ENCODE data around the gene ALDH1A3.
A peak's percentile ranks its signal among the peaks of the same experiment; 100 is the strongest.

Gene ALDH1A3

DNA sequence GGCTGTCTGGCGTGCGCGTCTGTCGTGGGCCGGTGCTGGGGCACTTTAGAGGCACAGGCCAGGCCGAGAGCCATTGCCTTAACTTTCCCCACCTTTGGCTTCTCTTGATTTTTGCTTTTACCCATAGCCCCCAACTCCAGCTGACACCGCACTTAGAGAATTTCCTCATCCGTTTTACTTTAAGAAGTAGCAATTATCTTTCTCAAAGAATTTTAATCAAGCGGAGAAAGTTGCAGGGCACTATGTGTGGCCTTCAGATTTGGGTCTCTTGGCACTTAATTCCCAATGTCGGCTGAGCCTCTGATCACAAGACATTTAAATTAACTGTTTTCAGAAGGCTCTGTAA lies 1.2 kb downstream of the ALDH1A3 start:
- WGBS (ENCODE audit: extremely low coverage, insufficient coverage, insufficient read length), result no CpG with 5 or more reads among the region's 10 CpGs
- Histone ChIP-seq H4K12ac (ENCODE audit: low read depth, low read length) (no peak overlapping the region), H3K27ac (ENCODE audit: low read depth, low read length) (no peak overlapping the region), H3K18ac (ENCODE audit: low read length) (no peak overlapping the region), H3K4me1 (ENCODE audit: control insufficient read depth in 1 of 2, insufficient read depth in 2 of 2, low read length in 2 of 2) (peaks cover 0 to 9% of the 10 kb centered on the region in 2 experiments), H4K91ac (ENCODE audit: low read depth, low read length) (no peak overlapping the region), H3K9ac (ENCODE audit: low read length) (no peak overlapping the region), H2AFZ (ENCODE audit: insufficient read depth, low read length, poor library complexity) (no peak overlapping the region), H2AK5ac (ENCODE audit: low read length) (no peak overlapping the region), H4K8ac (ENCODE audit: low read depth, low read length) (no peak overlapping the region), H3K4ac (ENCODE audit: low read depth, low read length) (no peak overlapping the region), H3K4me3 (ENCODE audit: low read depth, low read length) (no peak overlapping the region), H2BK120ac (ENCODE audit: insufficient read depth, low read length, poor library complexity) (no peak overlapping the region), H3K79me1 (ENCODE audit: low read length) (no peaks in the 10 kb centered on the region), H3K36me3 (ENCODE audit: control insufficient read depth in 1 of 2, insufficient read depth in 2 of 2, low read length in 2 of 2) (no peaks in the 10 kb centered on the region), H3K79me2 (ENCODE audit: control insufficient read depth, insufficient read depth, low read length, poor library complexity) (no peaks in the 10 kb centered on the region), H2BK5ac (ENCODE audit: low read depth, low read length, poor library complexity) (no peak overlapping the region), H3K14ac (ENCODE audit: low read length) (no peak overlapping the region), H3K9me3 (ENCODE audit: insufficient read depth, low read depth, low read length) (peaks cover 2% of the 10 kb centered on the region), H3K4me2 (ENCODE audit: low read length) (peak overlapping the region; percentile 83), H3K23ac (ENCODE audit: low read length) (no peak overlapping the region), H3K27me3 (ENCODE audit: insufficient read depth, low read length) (peaks cover 34% of the 10 kb centered on the region), H2BK12ac (ENCODE audit: low read length) (no peak overlapping the region)
- DNase-seq, result no peak

DNA sequence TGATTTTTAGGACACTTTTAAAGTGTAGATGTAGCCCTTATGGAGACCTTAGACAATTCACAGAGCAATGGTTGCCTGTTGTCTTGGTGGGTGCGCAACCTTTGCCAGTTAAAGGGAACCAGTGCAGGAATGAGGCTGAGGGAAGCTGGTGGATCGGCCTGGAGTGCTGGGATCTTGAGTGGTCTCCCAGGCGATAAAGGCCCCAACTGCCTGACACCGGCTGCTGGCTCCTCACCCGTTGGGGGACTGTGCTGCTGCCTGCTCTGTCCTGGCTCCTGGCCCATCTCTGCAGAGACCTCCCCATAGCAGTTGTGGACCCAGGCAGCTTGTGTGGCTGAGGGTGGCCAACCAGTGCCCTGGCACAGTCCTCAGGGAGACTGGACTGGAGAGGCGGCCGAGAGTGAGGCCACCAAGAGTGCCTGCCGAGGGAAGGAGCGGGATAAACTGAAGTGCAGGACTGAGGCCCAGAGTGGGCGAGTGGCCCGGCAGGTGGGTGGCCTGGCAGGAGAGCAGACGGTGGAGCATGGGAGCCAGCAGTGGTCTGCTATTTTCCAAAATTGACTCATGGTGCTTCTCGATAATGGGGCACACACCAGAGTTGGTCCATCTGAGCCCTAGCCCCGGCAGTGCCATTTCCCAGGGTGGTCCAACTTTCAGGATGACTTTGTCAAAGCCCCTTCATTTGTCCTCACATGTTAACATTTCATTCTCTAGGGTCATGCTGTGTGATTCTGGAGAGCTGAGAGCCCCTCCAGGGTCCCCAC lies 2.1 kb downstream of the ALDH1A3 start:
- no peak overlapping the region for H3K4me2 ChIP-seq (ENCODE audit: low read length)
- DNase-seq, result no peak
- peaks cover 0 to 9% of the 10 kb centered on the region in 2 experiments for H3K4me1 ChIP-seq (ENCODE audit: control insufficient read depth in 1 of 2, insufficient read depth in 2 of 2, low read length in 2 of 2)
- no peak overlapping the region for H2AFZ ChIP-seq (ENCODE audit: insufficient read depth, low read length, poor library complexity)
- H3K27ac ChIP-seq (ENCODE audit: low read depth, low read length), result no peak overlapping the region
- no peak overlapping the region for H3K18ac ChIP-seq (ENCODE audit: low read length)
- H2BK5ac ChIP-seq (ENCODE audit: low read depth, low read length, poor library complexity), result no peak overlapping the region
- peaks cover 2% of the 10 kb centered on the region for H3K9me3 ChIP-seq (ENCODE audit: insufficient read depth, low read depth, low read length)
- H4K8ac ChIP-seq (ENCODE audit: low read depth, low read length), result no peak overlapping the region
- peaks cover 34% of the 10 kb centered on the region for H3K27me3 ChIP-seq (ENCODE audit: insufficient read depth, low read length)
- no peaks in the 10 kb centered on the region for H3K79me1 ChIP-seq (ENCODE audit: low read length)
- H4K91ac ChIP-seq (ENCODE audit: low read depth, low read length), result no peak overlapping the region
- no peak overlapping the region for H2AK5ac ChIP-seq (ENCODE audit: low read length)
- H3K4me3 ChIP-seq (ENCODE audit: low read depth, low read length), result no peak overlapping the region
- H2BK120ac ChIP-seq (ENCODE audit: insufficient read depth, low read length, poor library complexity), result no peak overlapping the region
- H3K14ac ChIP-seq (ENCODE audit: low read length), result no peak overlapping the region
- H3K4ac ChIP-seq (ENCODE audit: low read depth, low read length), result no peak overlapping the region
- H4K12ac ChIP-seq (ENCODE audit: low read depth, low read length), result no peak overlapping the region
- no peaks in the 10 kb centered on the region for H3K36me3 ChIP-seq (ENCODE audit: control insufficient read depth in 1 of 2, insufficient read depth in 2 of 2, low read length in 2 of 2)
- WGBS (ENCODE audit: extremely low coverage, insufficient coverage, insufficient read length), result no CpG with 5 or more reads among the region's 14 CpGs
- H3K79me2 ChIP-seq (ENCODE audit: control insufficient read depth, insufficient read depth, low read length, poor library complexity), result no peaks in the 10 kb centered on the region
- H2BK12ac ChIP-seq (ENCODE audit: low read length), result no peak overlapping the region
- no peak overlapping the region for H3K23ac ChIP-seq (ENCODE audit: low read length)
- no peak overlapping the region for H3K9ac ChIP-seq (ENCODE audit: low read length)

DNA sequence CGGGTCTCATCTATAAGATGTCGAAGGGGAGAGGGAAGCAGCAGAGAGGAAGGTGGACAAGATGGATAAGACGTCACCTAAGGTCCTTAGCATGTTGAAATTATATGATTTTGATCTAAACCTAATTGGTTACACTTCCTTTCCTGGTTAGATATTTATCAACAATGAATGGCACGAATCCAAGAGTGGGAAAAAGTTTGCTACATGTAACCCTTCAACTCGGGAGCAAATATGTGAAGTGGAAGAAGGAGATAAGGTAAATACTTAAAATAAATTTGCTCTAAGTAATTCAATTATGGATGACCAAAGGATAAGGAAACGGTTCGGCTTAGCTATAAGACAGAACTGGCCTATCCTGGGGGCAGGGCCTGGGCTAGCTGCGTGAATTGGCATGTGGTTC lies 5.5 kb downstream of the ALDH1A3 start:
- Histone ChIP-seq H3K79me1 (ENCODE audit: low read length) (peaks cover 12% of the 10 kb centered on the region), H2BK5ac (ENCODE audit: low read depth, low read length, poor library complexity) (no peak overlapping the region), H3K4me2 (ENCODE audit: low read length) (no peak overlapping the region), H3K18ac (ENCODE audit: low read length) (no peak overlapping the region), H2AK5ac (ENCODE audit: low read length) (no peak overlapping the region), H3K4me3 (ENCODE audit: low read depth, low read length) (no peak overlapping the region), H3K4me1 (ENCODE audit: control insufficient read depth in 1 of 2, insufficient read depth in 2 of 2, low read length in 2 of 2) (peaks cover 10 to 13% of the 10 kb centered on the region in 2 experiments), H4K12ac (ENCODE audit: low read depth, low read length) (no peak overlapping the region), H3K4ac (ENCODE audit: low read depth, low read length) (no peak overlapping the region), H3K23ac (ENCODE audit: low read length) (no peak overlapping the region), H3K27me3 (ENCODE audit: insufficient read depth, low read length) (peaks cover 15% of the 10 kb centered on the region), H2BK120ac (ENCODE audit: insufficient read depth, low read length, poor library complexity) (no peak overlapping the region), H3K36me3 (ENCODE audit: control insufficient read depth in 1 of 2, insufficient read depth in 2 of 2, low read length in 2 of 2) (no peaks in the 10 kb centered on the region), H3K14ac (ENCODE audit: low read length) (no peak overlapping the region), H3K9me3 (ENCODE audit: insufficient read depth, low read depth, low read length) (peaks cover 2% of the 10 kb centered on the region), H3K9ac (ENCODE audit: low read length) (no peak overlapping the region), H3K27ac (ENCODE audit: low read depth, low read length) (no peak overlapping the region), H4K8ac (ENCODE audit: low read depth, low read length) (no peak overlapping the region), H2BK12ac (ENCODE audit: low read length) (no peak overlapping the region), H3K79me2 (ENCODE audit: control insufficient read depth, insufficient read depth, low read length, poor library complexity) (peaks cover 2% of the 10 kb centered on the region), H2AFZ (ENCODE audit: insufficient read depth, low read length, poor library complexity) (no peak overlapping the region), H4K91ac (ENCODE audit: low read depth, low read length) (no peak overlapping the region)
- WGBS (ENCODE audit: extremely low coverage, insufficient coverage, insufficient read length), result no CpG with 5 or more reads among the region's 8 CpGs
- peak in 1 of 2 donors; percentile 61 for DNase-seq

DNA sequence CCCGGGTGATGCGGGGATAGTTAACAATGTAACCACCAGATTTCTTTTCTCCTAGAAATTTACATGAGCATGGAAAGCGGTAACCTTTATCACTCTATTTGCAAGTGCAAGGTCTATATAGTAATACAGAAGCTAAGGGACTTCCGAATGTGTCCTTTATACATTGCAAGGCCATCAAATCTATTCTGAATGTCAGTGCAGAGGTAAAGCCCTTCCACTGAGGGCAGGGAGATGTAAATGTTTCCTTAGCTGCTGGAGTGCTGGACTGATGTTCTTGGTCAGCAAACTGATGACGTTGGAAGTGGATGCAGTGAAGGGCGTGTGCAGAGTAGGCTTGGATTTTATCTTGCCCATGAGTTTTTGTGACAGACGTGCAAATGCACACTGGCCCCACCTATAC lies 6.2 kb downstream of the ALDH1A3 start:
- H4K91ac ChIP-seq (ENCODE audit: low read depth, low read length), result no peak overlapping the region
- no peak for DNase-seq
- no peak overlapping the region for H2BK120ac ChIP-seq (ENCODE audit: insufficient read depth, low read length, poor library complexity)
- H3K79me2 ChIP-seq (ENCODE audit: control insufficient read depth, insufficient read depth, low read length, poor library complexity), result peaks cover 2% of the 10 kb centered on the region
- no peak overlapping the region for H2AFZ ChIP-seq (ENCODE audit: insufficient read depth, low read length, poor library complexity)
- H3K23ac ChIP-seq (ENCODE audit: low read length), result no peak overlapping the region
- H3K4ac ChIP-seq (ENCODE audit: low read depth, low read length), result no peak overlapping the region
- peaks cover 11 to 12% of the 10 kb centered on the region in 2 experiments for H3K4me1 ChIP-seq (ENCODE audit: control insufficient read depth in 1 of 2, insufficient read depth in 2 of 2, low read length in 2 of 2)
- H3K18ac ChIP-seq (ENCODE audit: low read length), result no peak overlapping the region
- no peak overlapping the region for H2AK5ac ChIP-seq (ENCODE audit: low read length)
- no peak overlapping the region for H2BK12ac ChIP-seq (ENCODE audit: low read length)
- H3K9ac ChIP-seq (ENCODE audit: low read length), result no peak overlapping the region
- peaks cover 12% of the 10 kb centered on the region for H3K79me1 ChIP-seq (ENCODE audit: low read length)
- H3K27ac ChIP-seq (ENCODE audit: low read depth, low read length), result no peak overlapping the region
- H3K4me3 ChIP-seq (ENCODE audit: low read depth, low read length), result no peak overlapping the region
- WGBS (ENCODE audit: extremely low coverage, insufficient coverage, insufficient read length), result no CpG with 5 or more reads among the region's 7 CpGs
- H3K9me3 ChIP-seq (ENCODE audit: insufficient read depth, low read depth, low read length), result peaks cover 2% of the 10 kb centered on the region
- H4K12ac ChIP-seq (ENCODE audit: low read depth, low read length), result no peak overlapping the region
- H2BK5ac ChIP-seq (ENCODE audit: low read depth, low read length, poor library complexity), result no peak overlapping the region
- no peak overlapping the region for H4K8ac ChIP-seq (ENCODE audit: low read depth, low read length)
- H3K36me3 ChIP-seq (ENCODE audit: control insufficient read depth in 1 of 2, insufficient read depth in 2 of 2, low read length in 2 of 2), result no peaks in the 10 kb centered on the region
- H3K27me3 ChIP-seq (ENCODE audit: insufficient read depth, low read length), result peaks cover 10% of the 10 kb centered on the region
- H3K4me2 ChIP-seq (ENCODE audit: low read length), result no peak overlapping the region
- no peak overlapping the region for H3K14ac ChIP-seq (ENCODE audit: low read length)
